ENCODE measurements around the gene XRCC2.
A peak's percentile ranks its signal among the peaks of the same experiment; 100 is the strongest.

Gene XRCC2

DNA sequence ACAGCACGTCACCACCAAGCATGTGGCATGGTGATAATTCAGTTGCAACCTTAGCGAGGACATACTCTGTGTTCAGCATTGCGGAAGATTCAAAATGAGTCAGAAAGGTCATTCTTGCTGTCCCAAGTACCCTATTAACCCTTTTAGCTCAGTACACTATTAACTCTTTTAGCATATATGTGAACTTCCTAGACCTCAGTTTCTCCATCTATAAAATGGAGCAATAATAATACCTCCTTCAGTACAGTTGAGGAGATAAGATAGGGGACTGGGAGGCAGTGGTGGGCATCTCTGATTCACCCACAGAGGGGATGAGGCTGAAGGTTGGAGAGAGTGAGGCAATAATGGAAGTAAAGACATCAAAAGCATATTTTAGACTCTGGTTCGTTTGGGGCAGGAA is 67.3 kb downstream of the XRCC2 start:
- DNase-seq (ENCODE audit: low read depth), result no peak

DNA sequence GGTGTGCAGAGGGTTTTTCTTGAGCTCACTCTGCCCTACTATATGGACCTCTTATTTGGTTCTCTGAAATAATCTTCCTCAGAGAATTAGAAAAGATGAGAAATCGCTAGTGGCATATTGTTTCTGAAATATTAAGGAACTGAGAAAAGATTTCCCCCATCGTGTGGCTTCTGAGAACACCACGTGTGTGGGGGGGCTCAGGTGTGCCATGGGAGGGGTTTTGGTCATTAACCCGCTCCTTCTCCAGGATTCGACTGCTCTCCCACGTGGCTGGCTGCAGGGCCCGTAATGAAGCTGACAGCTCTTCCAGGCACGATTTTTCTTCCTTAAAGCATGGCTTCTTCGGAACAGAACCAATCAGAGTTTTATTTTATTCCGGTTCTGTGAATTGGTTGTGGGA is 67.7 kb downstream of the XRCC2 start:
- DNase-seq (ENCODE audit: low read depth), result no peak

DNA sequence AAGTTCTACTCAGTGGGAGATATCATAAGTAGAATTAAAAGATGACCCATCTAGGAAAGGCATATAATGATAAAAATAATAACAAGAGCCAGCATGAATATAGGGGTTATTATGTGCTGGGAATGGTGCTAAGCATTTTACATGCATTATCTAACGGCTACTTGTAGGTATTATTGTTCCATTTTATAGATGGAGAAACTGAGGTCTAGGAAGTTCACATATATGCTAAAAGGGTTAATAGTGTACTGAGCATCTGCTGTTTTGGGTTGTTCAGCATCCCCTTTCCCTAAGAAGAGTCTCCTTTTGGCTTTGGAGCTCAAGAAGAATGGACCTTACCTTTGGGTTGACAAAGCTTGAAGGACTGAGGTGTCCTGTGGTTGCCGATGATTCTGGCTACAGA is 68.9 kb downstream of the XRCC2 start:
- DNase-seq (ENCODE audit: low read depth), result no peak

DNA sequence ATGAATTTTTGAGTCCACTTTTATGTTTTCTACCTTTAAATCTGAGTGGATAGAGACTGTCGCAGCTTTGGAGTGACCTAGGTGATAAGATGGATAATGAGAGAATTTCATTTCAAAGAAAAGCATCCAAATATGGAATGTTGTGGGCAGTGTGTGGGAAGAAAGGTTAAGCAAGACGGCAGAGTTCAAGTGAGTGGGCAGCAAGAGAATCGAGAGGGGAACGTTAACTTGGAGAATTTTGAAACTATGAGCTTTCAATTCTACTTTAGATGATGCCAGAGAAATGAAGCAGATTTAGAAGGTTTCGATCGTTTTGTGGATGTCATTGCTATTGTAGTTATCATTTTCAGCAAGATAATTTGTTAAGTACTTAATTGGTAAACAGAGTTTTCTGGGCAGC is 73.0 kb downstream of the XRCC2 start:
- DNase-seq (ENCODE audit: low read depth), result peak; percentile 61

DNA sequence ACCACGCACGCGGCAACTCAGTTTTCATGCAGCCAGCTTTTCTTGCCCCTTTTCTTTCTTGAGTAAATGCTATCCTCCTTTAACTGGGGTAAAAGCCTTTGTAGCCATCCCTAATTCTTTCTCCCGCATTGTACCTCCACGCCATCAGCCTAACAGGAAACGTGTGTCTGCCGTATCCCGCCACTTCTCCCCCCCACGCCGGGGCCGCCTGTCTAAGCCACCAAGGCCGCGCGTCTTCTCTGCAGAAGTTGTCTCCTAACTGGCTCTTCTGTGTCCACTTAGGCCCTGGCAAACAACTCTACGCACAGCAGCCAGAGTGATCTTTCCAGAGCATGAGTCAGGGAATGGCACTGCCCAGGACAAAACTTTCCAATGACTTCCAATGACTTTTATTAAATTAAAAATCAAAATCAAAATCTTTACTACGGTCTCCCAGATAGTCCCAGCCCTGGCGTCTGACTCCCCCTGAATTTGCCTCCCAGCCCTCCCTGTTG is 74.6 kb downstream of the XRCC2 start:
- DNase-seq (ENCODE audit: low read depth), result no peak

DNA sequence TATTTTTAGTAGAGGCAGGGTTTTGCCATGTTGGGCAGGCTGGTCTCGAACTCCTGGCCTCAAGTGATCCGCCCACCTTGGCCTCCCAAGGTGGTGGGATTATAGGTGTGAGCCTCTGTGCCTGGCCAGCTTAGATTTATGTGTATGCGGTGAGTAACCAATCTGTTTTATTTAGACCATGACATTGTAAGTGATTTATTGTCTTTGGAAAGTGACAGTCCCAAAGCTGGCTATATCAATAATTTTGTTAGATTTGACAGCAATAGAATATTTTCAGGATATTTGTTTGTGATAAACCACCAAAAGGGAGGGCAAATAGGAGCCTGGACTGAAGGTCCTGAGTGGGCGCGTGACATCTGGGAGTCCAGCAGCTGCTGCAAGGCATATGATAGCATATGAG is 75.7 kb downstream of the XRCC2 start:
- DNase-seq (ENCODE audit: low read depth), result no peak

DNA sequence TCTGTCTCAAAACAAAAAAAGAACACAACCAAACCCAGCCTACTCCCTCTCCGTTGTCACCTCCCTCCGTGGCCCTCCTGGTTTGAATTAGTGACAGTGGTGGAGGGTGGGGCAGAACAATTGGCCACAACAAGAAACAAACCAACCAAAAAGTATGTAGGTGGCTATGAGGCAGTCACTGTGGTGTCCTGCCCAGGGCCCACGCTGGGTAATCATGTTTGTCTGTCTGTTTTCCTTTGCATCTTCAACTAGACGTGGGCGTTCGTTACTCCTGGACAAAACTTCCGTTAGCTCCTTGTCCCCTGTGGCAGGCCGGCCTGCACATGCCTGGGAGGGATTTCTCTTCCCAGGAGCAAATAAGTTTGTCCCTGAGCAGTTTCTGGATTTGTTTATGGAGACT is 78.4 kb downstream of the XRCC2 start:
- DNase-seq (ENCODE audit: low read depth), result no peak

DNA sequence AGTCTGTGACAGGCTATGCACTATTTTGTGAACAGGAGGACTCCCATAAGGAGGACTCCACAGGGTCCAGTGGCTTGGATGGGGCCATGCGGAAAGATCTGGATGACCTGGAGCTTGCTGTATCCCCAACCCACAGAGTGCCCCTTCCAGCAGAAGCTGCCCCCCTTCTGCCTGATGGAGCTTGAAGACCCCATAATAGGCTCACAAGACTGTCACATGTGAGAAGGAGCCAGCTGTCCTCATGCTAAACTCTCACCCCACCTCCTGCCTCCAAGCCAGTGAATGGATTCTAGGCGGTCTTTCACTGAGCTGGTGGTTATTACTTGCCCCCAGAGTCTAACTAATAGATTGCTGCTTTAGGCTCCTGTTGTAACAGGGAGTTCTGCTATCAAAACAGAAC is 79.1 kb downstream of the XRCC2 start:
- no peak for DNase-seq (ENCODE audit: low read depth)

Measured in amniotic epithelial cell (primary cell).